ENCODE results near the gene FOXR1.

DNA sequence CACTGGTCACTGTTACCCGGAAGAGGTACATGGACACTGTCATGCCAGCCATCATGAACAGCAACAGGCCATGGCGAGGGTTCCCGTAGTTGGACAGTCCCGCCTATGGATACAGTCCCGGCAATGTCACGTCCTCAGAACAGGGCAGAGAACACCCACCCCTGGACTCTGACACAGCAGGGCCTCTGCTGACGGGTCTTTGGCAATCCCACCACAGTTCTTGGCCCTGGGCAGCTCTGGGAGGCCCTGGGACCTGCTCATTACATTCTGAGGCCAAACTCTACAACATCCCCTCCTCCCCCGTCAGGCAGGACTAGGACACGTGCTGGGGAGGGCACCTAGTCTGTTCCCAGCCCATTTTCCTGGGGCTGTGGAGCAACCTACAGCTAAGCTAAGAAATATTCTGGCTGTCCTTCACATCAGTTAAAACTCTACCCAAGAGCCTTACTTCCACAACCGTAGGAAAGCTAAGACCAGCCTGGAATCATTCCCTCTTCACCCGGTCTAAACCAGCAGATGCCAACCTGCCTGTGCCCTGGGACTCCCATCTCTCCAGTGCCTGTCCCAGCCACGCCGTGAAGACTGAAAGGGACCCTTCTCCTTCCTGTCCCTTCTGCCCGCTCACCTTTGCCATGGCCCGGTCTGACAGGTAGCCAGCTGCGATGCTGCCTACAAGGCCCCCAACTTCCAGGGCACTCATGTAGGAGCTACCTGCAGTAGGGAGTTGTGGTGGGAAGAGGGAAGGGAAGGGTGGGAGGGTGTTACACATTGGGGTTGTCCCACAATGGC is 54.6 kb downstream of the FOXR1 start:
- TF ChIP-seq, protein P1, sequence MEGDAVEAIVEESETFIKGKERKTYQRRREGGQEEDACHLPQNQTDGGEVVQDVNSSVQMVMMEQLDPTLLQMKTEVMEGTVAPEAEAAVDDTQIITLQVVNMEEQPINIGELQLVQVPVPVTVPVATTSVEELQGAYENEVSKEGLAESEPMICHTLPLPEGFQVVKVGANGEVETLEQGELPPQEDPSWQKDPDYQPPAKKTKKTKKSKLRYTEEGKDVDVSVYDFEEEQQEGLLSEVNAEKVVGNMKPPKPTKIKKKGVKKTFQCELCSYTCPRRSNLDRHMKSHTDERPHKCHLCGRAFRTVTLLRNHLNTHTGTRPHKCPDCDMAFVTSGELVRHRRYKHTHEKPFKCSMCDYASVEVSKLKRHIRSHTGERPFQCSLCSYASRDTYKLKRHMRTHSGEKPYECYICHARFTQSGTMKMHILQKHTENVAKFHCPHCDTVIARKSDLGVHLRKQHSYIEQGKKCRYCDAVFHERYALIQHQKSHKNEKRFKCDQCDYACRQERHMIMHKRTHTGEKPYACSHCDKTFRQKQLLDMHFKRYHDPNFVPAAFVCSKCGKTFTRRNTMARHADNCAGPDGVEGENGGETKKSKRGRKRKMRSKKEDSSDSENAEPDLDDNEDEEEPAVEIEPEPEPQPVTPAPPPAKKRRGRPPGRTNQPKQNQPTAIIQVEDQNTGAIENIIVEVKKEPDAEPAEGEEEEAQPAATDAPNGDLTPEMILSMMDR (IDR thresholded peaks at IDR 0.05; ENCODE audit: insufficient read depth, low read length) = no peak
- TF ChIP-seq POLR2AphosphoS5 (IDR thresholded peaks at IDR 0.05; ENCODE audit: low read depth) (no peak), SPI1 (IDR thresholded peaks at IDR 0.05; ENCODE audit: borderline replicate concordance, low read depth) (no peak), GABPA (IDR thresholded peaks at IDR 0.05; ENCODE audit: low read depth) (no peak)
- TF ChIP-seq, protein P2, sequence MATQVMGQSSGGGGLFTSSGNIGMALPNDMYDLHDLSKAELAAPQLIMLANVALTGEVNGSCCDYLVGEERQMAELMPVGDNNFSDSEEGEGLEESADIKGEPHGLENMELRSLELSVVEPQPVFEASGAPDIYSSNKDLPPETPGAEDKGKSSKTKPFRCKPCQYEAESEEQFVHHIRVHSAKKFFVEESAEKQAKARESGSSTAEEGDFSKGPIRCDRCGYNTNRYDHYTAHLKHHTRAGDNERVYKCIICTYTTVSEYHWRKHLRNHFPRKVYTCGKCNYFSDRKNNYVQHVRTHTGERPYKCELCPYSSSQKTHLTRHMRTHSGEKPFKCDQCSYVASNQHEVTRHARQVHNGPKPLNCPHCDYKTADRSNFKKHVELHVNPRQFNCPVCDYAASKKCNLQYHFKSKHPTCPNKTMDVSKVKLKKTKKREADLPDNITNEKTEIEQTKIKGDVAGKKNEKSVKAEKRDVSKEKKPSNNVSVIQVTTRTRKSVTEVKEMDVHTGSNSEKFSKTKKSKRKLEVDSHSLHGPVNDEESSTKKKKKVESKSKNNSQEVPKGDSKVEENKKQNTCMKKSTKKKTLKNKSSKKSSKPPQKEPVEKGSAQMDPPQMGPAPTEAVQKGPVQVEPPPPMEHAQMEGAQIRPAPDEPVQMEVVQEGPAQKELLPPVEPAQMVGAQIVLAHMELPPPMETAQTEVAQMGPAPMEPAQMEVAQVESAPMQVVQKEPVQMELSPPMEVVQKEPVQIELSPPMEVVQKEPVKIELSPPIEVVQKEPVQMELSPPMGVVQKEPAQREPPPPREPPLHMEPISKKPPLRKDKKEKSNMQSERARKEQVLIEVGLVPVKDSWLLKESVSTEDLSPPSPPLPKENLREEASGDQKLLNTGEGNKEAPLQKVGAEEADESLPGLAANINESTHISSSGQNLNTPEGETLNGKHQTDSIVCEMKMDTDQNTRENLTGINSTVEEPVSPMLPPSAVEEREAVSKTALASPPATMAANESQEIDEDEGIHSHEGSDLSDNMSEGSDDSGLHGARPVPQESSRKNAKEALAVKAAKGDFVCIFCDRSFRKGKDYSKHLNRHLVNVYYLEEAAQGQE (IDR thresholded peaks at IDR 0.05; ENCODE audit: insufficient replicate concordance, low read depth) = no peak

Measured in HL-60 (cell line).